Uterus (tissue), 4 donors: ENCODE data around the gene LIMS2. TPM values are rescaled to one million over a fixed set of nuclear protein-coding genes. Genes with fewer than 3 reads are reported as not detected.

Source experiments
- DNase-seq, 2 donors: peaks; one replicate each; pipeline ENCODE4 v3.0.0-alpha.2; 2019 to 2020
- H3K27ac ChIP-seq, 2 donors: fragments of 200-600 bp; sonication (generic); 1 replicate in 1 of 2; 2 replicates in 1 of 2; pipeline ENCODE4 v1.5.1; 2016 to 2018
- H3K27me3 ChIP-seq, 2 donors: fragments of 200-600 bp; sonication (generic); one replicate each; pipeline ENCODE4 v1.5.1; 2018 to 2019; ENCODE audit warnings: control low read depth in 1 of 2
- H3K36me3 ChIP-seq, 2 donors: fragments of 200-600 bp; sonication (generic); one replicate each; pipeline ENCODE4 v1.5.1; 2019; ENCODE audit warnings: control low read depth in 1 of 2
- H3K4me1 ChIP-seq, 2 donors: fragments of 200-600 bp; sonication (generic); one replicate each; pipeline ENCODE4 v1.5.1; 2018 to 2019; ENCODE audit warnings: control low read depth in 1 of 2
- H3K4me3 ChIP-seq, 2 donors: fragments of 200-600 bp; sonication (generic); 1 replicate in 1 of 2; 2 replicates in 1 of 2; pipeline ENCODE4 v1.5.1; 2018 to 2019; ENCODE audit warnings: mild to moderate bottlenecking in 1 of 2
- H3K9me3 ChIP-seq, 2 donors: fragments of 200-600 bp; sonication (generic); one replicate each; pipeline ENCODE4 v1.5.1; 2019; ENCODE audit warnings: control low read depth in 1 of 2
- POLR2A ChIP-seq, 2 donors: fragments of 450-650 bp; IDR thresholded peaks; one replicate each; pipeline ENCODE4 v1.6.1; 2016; ENCODE audit warnings: antibody characterized with exemption in 2 of 2, mild to moderate bottlenecking in 1 of 2, moderate library complexity in 1 of 2
- intact Hi-C: fragments of 100-400 bp; cut with DNase I; formaldehyde crosslinking; loops from one replicate; pipeline ENCODE4 v1.15.1; 2023; ENCODE audit warnings: low total_unique reads
- total RNA-seq, 4 donors: library from RNA; depleted of rRNA in 3 of 4; stranded (reverse); fragments of >200 nt in 3 of 4; gene quantifications; one replicate each; pipeline versions ENCODE4 v1.1.0 to v1.2.4, GENCODE V29; 2014 to 2023
- TF ChIP-seq, protein P1 (sequence below), 4 experiments: fragments of 200-600 bp in 2 of 4; fragments of 450-650 bp in 2 of 4; sonication (generic) in 2 of 4; IDR thresholded peaks; one replicate each; pipeline ENCODE4 v1.5.1; 2016 to 2019; ENCODE audit warnings: antibody characterized with exemption in 4 of 4, mild to moderate bottlenecking in 2 of 4, moderate library complexity in 1 of 4
- donor health status: DM: yes; HTN: yes; CAD: no.

The LIMS2 gene
- total RNA-seq, 4 donors from 2014 or later: 15.8 to 298 (median 66.2) TPM

DNA sequence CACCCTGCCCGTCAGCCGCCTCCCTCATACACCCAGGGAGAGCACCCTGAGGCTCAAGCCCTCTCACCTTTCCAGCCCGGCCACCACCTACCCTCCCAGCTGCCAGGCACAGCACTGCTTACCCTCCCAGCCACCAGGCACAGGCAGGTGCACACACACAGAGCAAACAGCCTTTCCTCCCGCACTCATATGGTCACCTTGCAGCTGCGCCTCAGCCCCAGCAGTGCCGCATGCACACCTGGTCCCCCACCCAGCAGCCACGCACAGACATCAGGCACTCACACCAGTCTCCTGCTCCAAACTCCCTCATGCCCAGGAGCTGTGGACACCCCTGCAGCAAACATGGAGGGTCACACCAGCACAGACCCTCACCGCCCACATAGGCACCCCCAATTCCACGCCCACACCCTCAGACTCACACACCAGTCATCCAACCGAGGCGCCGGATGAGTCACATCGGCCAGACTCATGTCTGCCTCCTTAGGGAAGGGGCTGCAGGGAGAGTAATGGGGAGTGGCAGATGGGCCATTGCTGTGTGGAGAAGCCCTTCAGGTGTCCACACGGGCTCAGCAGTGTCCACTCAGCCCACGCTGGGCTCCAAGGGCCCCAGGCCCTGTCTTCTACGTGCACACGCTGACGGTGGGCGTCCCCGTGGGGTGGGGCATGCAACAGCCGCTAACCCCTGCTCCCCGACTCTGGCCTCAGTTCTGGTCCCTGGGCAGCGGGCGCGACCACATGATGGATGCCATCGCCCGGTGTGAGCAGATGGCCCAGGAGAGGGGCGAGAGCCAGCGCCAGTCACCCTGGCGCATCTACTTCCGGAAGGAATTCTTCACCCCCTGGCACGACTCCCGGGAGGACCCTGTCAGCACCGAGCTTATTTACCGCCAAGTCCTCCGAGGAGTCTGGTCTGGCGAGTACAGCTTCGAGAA, 51.7 kb downstream of the LIMS2 start:
- H3K27me3 ChIP-seq: no peaks in the 10 kb centered on the region
- H3K36me3 ChIP-seq: no peaks in the 10 kb centered on the region
- TF ChIP-seq POLR2A (IDR thresholded peaks at IDR 0.05): no peak
- TF ChIP-seq, protein P1, sequence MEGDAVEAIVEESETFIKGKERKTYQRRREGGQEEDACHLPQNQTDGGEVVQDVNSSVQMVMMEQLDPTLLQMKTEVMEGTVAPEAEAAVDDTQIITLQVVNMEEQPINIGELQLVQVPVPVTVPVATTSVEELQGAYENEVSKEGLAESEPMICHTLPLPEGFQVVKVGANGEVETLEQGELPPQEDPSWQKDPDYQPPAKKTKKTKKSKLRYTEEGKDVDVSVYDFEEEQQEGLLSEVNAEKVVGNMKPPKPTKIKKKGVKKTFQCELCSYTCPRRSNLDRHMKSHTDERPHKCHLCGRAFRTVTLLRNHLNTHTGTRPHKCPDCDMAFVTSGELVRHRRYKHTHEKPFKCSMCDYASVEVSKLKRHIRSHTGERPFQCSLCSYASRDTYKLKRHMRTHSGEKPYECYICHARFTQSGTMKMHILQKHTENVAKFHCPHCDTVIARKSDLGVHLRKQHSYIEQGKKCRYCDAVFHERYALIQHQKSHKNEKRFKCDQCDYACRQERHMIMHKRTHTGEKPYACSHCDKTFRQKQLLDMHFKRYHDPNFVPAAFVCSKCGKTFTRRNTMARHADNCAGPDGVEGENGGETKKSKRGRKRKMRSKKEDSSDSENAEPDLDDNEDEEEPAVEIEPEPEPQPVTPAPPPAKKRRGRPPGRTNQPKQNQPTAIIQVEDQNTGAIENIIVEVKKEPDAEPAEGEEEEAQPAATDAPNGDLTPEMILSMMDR (IDR thresholded peaks at IDR 0.05): no peak
- no peaks in the 10 kb centered on the region for H3K9me3 ChIP-seq
- no peak overlapping the region for H3K4me3 ChIP-seq
- intact Hi-C loops: no loop called here
- H3K4me1 ChIP-seq: no peaks in the 10 kb centered on the region
- H3K27ac ChIP-seq: no peak overlapping the region
- DNase-seq: peak in 1 of 2 donors; percentile 8

DNA sequence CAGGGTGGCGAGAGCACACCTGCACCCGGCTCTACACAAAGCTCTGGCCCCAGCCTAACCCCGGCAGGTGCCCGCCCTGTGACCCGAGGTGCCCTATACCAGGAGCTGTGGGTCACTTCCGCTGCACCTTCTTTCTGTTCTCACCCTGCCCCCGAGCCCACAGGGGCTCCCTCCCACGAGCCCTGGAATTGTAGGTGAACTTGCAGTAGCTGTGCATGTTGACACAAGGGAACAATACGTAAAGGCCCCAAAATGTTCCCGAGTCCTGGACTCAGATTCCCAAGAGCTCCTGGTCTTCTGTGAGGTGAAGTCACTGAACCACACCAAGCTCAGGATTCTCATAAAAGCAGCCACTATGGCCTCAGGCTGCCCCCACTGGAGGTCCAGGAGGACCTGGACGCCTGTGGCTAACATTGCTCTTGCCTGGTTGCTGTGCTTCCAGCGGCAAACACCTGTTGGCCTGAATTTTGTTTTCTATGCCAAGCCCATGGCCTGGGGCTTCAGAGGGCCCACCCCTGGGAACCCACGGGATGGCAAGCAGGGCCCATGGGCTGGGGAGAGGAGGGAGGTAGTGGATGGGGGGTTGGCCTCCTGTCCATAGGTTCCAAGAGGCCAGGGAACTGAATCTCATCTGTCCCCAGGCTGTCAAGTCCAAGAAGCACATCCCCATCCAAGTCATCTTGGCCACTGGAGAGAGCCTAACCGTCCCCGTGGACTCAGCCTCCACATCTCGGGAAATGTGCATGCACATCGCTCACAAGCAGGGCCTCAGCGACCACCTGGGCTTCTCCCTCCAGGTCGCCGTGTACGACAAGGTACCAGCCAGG, 52.6 kb downstream of the LIMS2 start:
- intact Hi-C loops: no loop called here
- no peak overlapping the region for H3K27ac ChIP-seq
- peak in 1 of 2 donors; percentile 12 for DNase-seq
- no peaks in the 10 kb centered on the region for H3K27me3 ChIP-seq
- H3K36me3 ChIP-seq: no peaks in the 10 kb centered on the region
- no peaks in the 10 kb centered on the region for H3K4me1 ChIP-seq
- H3K4me3 ChIP-seq: no peak overlapping the region
- H3K9me3 ChIP-seq: no peaks in the 10 kb centered on the region
- TF ChIP-seq POLR2A (IDR thresholded peaks at IDR 0.05): no peak
- TF ChIP-seq, protein P1 (IDR thresholded peaks at IDR 0.05): no peak

DNA sequence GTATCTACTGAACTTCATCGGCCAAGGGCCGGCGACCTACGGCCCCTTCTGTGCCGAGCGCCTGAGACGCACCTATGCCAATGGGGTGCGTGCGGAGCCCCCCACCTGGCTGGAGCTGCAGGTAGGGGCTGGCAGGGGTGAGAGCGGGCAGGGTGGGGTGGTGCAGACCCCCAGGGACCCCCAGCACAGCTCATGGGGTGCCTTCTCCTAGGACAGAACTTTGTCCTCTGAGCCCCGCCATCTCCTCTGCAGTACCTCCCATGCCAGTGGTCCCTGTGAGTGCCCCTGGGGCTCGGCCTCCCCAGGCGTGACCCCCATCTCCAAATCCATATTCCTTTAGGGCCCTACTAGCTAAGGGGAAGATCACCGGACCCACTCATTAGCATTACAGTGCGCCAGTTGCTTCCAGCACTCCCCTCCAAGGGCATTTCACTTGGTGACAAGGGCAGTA, 53.3 kb downstream of the LIMS2 start:
- intact Hi-C loops: no loop called here
- no peaks in the 10 kb centered on the region for H3K4me1 ChIP-seq
- H3K27me3 ChIP-seq: no peaks in the 10 kb centered on the region
- no peak overlapping the region for H3K4me3 ChIP-seq
- TF ChIP-seq, protein P1 (IDR thresholded peaks at IDR 0.05): no peak
- no peak for TF ChIP-seq POLR2A (IDR thresholded peaks at IDR 0.05)
- no peaks in the 10 kb centered on the region for H3K9me3 ChIP-seq
- H3K36me3 ChIP-seq: no peaks in the 10 kb centered on the region
- DNase-seq: peak in 1 of 2 donors; percentile 12
- H3K27ac ChIP-seq: no peak overlapping the region

DNA sequence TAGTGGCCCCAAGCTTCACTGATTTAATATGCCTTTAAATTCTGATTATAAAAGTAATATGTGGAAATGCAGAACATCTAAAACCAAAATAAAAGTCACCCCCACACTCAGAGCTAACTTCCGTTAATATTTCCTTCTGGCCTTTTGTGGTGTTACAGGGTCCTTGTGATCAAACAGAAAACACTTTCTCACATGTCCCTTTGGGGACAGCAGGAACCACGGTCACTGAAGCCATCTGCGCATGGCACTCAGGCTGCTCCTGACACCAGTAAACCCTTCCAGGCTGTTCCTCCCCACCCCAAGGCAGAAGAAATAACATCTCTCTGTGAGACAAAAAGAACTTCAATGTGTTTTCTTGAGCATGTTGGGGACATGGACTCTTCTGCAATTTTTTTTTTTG, 54.5 kb downstream of the LIMS2 start:
- no peak for DNase-seq
- intact Hi-C loops: no loop called here
- Histone ChIP-seq H3K36me3 (no peaks in the 10 kb centered on the region), H3K4me1 (no peaks in the 10 kb centered on the region), H3K27ac (no peak overlapping the region), H3K4me3 (no peak overlapping the region), H3K27me3 (no peaks in the 10 kb centered on the region), H3K9me3 (no peaks in the 10 kb centered on the region)
- TF ChIP-seq, protein P1 (IDR thresholded peaks at IDR 0.05): no peak
- TF ChIP-seq POLR2A (IDR thresholded peaks at IDR 0.05): no peak
